GM12873 (cell line): ENCODE results near the gene C4orf50.

Experiments
- TF ChIP-seq, protein P1 (sequence below): IDR thresholded peaks from 2 replicates; pipeline ENCODE4 v1.5.1; 2012; ENCODE audit warnings: low read depth, mild to moderate bottlenecking, moderate library complexity, low read length, control low read depth; ENCODE audit not compliant: insufficient read depth; ENCODE audit errors: missing control alignments

C4orf50 gene

GRCh38 chr4:6049985-6050384 lies 31.8 kb upstream of the C4orf50 start:
- TF ChIP-seq, protein P1, sequence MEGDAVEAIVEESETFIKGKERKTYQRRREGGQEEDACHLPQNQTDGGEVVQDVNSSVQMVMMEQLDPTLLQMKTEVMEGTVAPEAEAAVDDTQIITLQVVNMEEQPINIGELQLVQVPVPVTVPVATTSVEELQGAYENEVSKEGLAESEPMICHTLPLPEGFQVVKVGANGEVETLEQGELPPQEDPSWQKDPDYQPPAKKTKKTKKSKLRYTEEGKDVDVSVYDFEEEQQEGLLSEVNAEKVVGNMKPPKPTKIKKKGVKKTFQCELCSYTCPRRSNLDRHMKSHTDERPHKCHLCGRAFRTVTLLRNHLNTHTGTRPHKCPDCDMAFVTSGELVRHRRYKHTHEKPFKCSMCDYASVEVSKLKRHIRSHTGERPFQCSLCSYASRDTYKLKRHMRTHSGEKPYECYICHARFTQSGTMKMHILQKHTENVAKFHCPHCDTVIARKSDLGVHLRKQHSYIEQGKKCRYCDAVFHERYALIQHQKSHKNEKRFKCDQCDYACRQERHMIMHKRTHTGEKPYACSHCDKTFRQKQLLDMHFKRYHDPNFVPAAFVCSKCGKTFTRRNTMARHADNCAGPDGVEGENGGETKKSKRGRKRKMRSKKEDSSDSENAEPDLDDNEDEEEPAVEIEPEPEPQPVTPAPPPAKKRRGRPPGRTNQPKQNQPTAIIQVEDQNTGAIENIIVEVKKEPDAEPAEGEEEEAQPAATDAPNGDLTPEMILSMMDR = no peak

GRCh38 chr4:6049278-6049677 lies 31.0 kb upstream of the C4orf50 start:
- TF ChIP-seq, protein P1 = no peak

DNA sequence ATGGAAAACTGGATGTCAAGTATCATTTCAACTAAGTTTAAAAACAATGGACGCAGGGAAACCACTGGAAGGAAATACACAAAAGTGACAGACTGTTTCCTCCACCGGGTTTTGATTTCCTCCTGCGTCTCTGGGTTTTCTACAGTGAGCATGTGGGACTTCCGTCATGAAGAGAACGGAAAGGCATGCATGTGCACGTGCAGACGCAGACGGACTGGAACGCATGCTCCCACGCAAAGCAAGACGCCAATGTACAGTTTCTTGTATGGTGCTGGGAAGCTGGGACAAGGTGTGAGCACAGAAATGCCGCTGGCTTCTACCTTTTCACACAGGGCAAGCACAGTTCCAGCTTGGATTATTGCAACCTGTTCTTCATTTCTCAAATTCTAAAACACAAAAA lies 30.3 kb upstream of the C4orf50 start:
- TF ChIP-seq, protein P1 = no peak

- TF ChIP-seq, protein P1 = no peak
Observed at GRCh38 chr4:6047130-6047673, 29.0 kb upstream of the C4orf50 start.

DNA sequence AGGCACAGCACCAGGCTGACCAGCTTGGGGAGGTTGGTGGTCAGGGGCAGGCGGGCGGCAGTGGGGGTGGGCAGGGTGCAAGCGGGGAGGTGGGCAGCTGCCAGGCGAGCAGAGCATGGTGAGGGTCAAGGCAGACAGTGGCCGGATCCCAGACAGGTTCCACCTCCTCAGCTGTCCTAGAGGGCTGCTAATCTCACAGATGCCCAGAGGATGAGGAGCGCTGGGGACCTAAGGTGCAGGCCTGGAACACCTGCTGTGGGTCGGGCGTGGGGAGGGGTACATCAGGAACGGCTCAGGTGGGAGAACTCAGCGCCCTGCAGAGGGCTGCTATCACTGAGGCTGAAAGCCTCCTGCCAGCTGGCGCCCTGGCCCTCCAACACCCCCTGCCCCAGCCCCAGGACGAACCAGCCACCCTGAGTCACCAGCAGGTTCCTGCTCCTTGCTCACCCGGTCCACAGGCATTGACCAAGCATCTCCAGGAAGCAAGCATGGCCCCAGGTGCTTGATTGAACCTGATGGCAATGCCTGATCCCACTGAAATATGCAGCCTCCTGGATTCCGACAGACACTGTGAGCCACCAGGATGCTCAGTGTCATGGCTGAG lies 28.4 kb upstream of the C4orf50 start:
- TF ChIP-seq, protein P1 = no peak

DNA sequence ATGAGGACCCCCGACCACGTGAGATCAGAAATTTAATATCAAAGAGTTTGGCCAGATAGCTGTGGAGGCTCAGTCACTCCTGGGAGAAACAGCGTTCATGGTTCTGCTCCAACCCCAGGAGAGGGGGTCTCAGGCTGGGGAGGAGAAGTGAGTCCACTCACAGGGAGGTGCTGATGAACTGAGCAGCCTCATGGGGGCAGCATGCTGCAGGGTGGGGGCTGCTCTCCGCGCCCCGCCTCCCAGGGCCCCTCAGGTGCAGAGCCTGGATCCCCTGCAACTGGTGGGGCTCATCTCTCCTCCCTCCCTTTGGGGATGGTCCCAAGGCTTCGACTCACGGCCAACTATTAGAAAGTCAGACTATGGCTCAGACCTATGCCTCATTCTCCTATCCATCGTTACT lies 26.6 kb upstream of the C4orf50 start:
- TF ChIP-seq, protein P1 = peak; percentile 23

GRCh38 chr4:6044276-6044675 lies 26.0 kb upstream of the C4orf50 start:
- TF ChIP-seq, protein P1 = no peak
